Esophagus muscularis mucosa (tissue), 4 donors: ENCODE measurements around the gene ARID5B.

Source experiments
- CTCF ChIP-seq, 3 experiments: fragments of 200-600 bp in 2 of 3; fragments of 450-650 bp in 1 of 3; sonication (generic) in 2 of 3; IDR thresholded peaks; one replicate each; pipeline ENCODE4 v1.5.1; 2017 to 2019; ENCODE audit warnings: antibody characterized with exemption in 3 of 3, mild to moderate bottlenecking in 2 of 3, moderate library complexity in 1 of 3
- EP300 ChIP-seq: sonication (generic); formaldehyde crosslinking; IDR thresholded peaks from one replicate; pipeline ENCODE4 v1.6.1; 2017; ENCODE audit warnings: antibody characterized with exemption
- POLR2AphosphoS5 ChIP-seq, 2 donors: sonication (generic); formaldehyde crosslinking; IDR thresholded peaks; one replicate each; pipeline ENCODE4 v1.6.1; 2017; ENCODE audit warnings: antibody characterized with exemption in 2 of 2

- TF ChIP-seq CTCF (IDR thresholded peaks at IDR 0.05) (no peak), POLR2AphosphoS5 (IDR thresholded peaks at IDR 0.05) (no peak), EP300 (no peak)
Observed at GRCh38 chr10:61907587-61907986, 6.1 kb downstream of the ARID5B start.
